ENCODE results near the gene CFAP73.
"Not testable (repeated sequence)": the region's sequence is repeated elsewhere in the genome, so short reads cannot be mapped to it uniquely, and the experiment has no call there.

The CFAP73 gene

GRCh38 chr12:113185180-113186032 is 35.9 kb downstream of the CFAP73 start, which contains the start of the genes DDX54 and RITA1:
DDX54 (minus strand) TSS chr12:113185478; CDS start chr12:113185451, 27 bp downstream.
RITA1 (plus strand) TSS chr12:113185721; CDS start chr12:113186747, 1,026 bp downstream.
- in situ Hi-C loops (cut with HindIII; ENCODE audit: low sequenced_read_pairs), result no loop called here

GRCh38 chr12:113186033-113186365 is 36.5 kb downstream of the CFAP73 start:
- in situ Hi-C loops (cut with HindIII; ENCODE audit: low sequenced_read_pairs), result no loop called here

DNA sequence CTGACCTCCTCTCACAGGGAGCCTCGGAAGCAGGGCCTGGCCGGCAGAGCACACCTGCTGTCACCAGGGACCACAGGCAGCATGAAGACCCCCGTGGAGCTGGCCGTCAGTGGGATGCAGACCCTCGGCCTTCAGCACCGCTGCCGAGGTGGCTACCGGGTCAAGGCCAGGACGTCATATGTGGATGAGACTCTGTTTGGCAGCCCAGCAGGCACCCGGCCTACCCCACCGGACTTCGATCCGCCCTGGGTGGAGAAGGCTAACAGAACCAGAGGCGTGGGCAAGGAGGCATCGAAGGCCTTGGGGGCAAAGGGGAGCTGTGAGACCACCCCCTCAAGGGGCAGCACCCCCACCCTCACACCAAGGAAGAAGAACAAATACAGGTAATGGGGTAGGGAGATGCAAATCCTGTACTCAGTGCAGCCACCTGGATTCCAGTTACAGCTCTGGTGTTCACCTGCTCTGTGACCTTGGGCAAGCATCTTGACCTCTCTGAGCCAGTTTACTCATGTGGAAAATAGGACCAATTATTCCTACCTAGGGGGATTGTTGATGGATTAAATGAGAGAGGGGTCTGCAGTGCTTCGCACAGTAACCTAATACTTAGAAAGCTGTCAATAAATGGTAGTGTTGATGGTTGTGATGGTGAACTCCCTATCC is 37.3 kb downstream of the CFAP73 start:
- in situ Hi-C loops (cut with HindIII; ENCODE audit: low sequenced_read_pairs), result no loop called here

DNA sequence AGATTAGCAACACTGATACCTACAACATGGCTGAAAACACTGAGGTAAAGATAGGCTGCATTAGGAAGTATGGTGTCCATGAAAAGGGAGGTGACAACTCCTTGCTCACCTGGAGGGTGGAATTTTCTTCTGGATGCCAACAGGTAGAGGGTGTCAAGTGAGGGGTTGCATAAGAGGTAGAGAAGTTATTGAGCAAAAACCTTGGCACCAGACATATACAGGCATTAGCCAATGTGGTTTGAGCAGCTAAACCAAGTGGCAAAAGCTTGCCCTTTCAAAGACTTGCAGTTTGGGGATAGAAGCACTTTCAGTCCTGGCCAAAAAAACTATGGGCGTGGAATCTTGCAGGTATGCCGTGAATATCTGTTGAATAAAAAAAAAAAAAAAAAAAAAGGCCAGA is 39.8 kb downstream of the CFAP73 start:
- in situ Hi-C loops (cut with HindIII; ENCODE audit: low sequenced_read_pairs), result no loop called here

DNA sequence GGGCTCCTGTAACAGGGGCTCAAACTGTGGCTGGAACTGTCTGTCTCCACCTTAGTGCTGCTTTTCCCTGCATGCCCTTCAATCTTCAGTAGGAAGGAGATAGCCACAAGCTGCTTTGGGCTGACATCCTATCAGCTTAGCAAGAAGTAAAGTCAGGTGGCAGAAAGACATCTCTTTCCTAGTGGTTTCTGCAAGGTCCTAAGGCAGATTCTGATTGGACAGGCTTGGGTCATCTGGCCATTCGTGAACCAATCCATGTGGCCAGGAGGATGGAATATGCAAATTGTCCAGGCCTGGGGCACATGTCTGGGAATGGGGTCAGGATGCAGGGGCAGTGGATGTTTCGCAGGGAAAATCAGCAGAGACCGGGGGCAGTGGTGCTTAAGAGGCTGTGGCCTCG is 41.2 kb downstream of the CFAP73 start:
- in situ Hi-C loops (cut with HindIII; ENCODE audit: low sequenced_read_pairs), result loop anchor here (5.0 kb wide), 2 partner anchors 47 to 217 kb away; no protein-coding TSS in a partner anchor

DNA sequence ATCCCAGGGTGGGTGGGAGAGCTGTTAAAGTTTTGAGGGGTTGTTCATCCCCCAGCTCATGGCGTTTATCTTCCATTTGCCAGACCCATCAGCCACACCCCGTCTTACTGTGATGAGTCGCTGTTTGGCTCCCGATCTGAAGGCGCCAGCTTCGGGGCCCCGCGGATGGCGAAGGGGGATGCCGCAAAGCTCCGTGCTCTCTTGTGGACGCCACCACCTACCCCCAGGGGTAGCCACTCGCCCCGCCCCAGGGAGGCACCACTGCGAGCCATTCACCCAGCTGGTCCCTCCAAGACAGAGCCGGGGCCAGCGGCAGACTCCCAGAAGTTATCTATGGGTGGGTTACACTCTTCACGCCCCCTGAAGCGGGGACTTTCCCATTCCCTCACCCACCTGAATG is 41.7 kb downstream of the CFAP73 start:
- in situ Hi-C loops (cut with HindIII; ENCODE audit: low sequenced_read_pairs), result loop anchor here (5.0 kb wide), 2 partner anchors 46 to 216 kb away; no protein-coding TSS in a partner anchor

- in situ Hi-C loops (cut with HindIII; ENCODE audit: low sequenced_read_pairs), result loop anchor here (5.0 kb wide), 2 partner anchors 42 to 212 kb away; no protein-coding TSS in a partner anchor
Measured at GRCh38 chr12:113194971-113195391, 45.5 kb downstream of the CFAP73 start.

DNA sequence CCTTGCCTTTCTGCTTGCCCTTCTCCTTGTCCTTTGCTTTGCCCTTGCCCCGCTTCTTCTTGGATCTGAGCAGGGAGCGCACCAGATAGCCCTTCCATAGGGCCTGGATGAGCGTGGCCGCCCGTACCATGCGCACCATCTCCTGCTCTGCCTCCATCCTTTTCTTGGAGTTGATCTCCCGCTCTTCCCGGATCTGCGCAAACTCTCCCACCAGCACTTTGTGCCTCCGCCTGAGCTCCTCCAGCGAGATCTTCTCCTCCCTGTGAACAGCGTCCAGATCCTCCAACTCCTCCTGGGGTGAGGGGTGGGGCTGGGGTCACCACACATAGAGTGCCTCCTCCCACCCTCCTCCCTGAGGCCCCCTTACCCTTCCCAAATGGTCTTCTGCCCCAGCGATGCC is 46.1 kb downstream of the CFAP73 start:
- in situ Hi-C loops (cut with HindIII; ENCODE audit: low sequenced_read_pairs), result no loop called here

DNA sequence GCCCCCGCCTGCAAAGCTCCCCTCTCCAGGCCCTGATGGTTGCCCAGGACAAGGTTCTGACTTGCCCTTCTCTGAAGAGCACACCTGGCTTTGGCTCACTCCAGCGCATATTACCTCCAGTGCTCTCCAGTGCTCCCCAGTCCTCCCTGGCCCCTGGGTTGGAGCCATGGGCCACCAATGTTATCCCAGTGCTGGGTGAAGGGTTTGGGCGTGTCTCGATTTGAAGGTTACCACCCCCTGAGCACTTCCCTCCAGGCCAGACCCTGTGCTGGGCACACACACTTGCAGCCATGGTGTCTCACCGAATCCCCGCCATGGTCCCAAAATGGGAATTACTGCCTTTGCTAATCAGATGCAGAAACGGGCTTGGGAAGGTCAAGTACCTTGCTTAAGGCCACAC is 47.1 kb downstream of the CFAP73 start:
- in situ Hi-C loops (cut with HindIII; ENCODE audit: low sequenced_read_pairs), result no loop called here

DNA sequence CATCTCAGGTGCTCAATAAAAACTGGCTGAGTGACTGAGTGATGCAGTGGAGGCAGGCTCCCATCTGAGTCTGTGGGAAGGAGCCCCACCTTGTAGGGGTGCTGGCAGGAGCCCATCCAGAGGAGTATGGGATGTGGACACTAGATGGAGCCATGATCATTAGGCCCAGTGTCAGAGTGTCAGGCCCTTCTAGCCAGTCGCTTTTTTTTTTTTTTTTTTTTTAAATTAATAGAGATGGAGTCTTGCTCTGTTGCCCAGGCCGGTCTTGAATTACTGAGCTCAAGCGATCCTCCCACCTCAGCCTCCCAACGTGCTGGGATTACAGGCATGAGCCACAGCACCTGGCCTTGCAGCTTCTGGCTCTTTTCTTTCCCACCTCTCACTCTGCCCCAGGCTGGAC is 47.5 kb downstream of the CFAP73 start:
- in situ Hi-C loops (cut with HindIII; ENCODE audit: low sequenced_read_pairs), result no loop called here

GRCh38 chr12:113197518-113198077 is 48.1 kb downstream of the CFAP73 start:
- in situ Hi-C loops (cut with HindIII; ENCODE audit: low sequenced_read_pairs), result no loop called here

GRCh38 chr12:113198296-113198695 is 48.8 kb downstream of the CFAP73 start:
- in situ Hi-C loops (cut with HindIII; ENCODE audit: low sequenced_read_pairs), result no loop called here

GRCh38 chr12:113200021-113200797 is 50.7 kb downstream of the CFAP73 start:
- in situ Hi-C loops (cut with HindIII; ENCODE audit: low sequenced_read_pairs), result no loop called here

DNA sequence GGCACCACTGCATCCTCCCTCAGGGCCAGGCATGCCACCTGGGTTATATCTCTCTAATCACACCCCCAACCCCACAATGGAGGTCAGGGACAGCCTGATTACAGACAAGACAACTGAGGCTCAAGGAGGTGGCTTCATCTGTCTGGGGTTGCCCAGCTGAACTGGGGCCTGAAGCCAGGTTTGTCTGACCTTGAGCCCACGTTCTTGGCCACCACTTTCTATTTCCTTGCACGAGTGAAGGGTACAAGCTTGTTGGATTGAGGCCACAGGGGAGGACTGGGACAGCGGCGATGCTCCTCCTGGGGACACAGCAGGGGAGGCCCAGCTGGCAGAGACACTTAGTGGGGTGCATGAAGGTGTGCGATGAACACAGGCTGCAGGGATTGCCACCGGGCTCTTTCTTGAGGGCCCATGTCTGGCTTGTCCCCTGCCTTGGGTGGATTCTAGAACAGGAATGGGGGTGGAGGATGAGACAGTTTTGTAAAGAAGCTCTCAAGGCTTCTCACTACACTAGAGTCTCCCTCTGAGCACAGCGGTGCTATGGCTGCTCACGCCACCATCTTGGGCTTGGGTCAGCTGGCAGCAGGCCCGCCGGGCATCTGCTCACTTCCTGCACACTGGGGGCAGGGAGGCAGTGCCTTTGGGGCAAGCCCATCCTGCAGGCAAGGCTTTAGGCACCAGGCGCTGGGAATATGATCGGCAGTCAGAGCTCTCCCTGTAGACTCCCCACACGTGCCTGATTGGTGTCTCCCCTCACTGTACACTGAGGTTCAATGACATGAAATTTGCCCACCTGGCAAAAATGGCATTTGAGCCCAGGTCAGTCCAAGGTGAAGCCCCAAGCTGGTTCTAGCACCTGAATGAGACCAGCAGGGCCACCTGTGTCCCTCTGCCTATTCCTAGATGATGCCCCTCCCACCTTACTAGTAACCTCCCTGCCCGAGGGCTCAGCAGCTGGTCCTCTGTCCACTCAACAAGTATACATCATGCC is 52.0 kb downstream of the CFAP73 start:
- in situ Hi-C loops (cut with HindIII; ENCODE audit: low sequenced_read_pairs), result no loop called here

DNA sequence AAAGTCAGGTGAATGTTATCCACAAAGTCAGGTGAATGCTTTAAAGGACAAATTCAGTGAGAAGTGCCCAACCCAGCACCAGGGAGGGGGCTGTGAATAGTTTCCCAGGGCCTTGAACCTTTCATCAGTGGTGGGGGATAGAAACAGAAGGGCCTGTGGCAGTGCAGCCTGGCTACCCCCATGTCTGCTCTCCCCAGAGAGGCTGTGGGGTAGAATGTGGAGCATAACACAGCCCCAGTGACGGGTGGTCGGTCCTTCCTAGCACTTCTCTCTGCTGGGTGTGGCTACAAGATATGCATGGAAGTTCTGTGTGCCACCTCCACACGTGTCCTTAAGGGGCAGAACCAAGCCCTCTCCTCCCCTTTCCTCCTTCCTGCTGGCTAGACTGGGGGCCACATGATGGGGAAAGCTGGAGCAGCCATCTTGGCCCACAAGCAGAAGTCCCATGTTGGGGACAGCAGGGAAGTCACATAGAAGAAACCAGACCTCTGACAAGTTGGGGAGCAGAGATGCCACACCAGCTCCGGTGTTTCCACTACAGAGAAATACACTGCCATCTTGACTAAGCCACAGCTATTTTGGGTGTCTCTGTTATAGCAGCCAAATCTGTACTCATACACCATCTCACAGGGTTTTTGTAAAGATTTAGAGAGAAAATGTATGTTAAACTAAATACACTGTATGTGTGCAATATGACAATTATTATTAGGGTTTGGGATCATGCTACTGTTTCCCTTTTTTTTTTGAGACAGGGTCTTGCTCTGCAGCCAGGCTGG is 53.0 kb downstream of the CFAP73 start:
- in situ Hi-C loops (cut with HindIII; ENCODE audit: low sequenced_read_pairs), result no loop called here

DNA sequence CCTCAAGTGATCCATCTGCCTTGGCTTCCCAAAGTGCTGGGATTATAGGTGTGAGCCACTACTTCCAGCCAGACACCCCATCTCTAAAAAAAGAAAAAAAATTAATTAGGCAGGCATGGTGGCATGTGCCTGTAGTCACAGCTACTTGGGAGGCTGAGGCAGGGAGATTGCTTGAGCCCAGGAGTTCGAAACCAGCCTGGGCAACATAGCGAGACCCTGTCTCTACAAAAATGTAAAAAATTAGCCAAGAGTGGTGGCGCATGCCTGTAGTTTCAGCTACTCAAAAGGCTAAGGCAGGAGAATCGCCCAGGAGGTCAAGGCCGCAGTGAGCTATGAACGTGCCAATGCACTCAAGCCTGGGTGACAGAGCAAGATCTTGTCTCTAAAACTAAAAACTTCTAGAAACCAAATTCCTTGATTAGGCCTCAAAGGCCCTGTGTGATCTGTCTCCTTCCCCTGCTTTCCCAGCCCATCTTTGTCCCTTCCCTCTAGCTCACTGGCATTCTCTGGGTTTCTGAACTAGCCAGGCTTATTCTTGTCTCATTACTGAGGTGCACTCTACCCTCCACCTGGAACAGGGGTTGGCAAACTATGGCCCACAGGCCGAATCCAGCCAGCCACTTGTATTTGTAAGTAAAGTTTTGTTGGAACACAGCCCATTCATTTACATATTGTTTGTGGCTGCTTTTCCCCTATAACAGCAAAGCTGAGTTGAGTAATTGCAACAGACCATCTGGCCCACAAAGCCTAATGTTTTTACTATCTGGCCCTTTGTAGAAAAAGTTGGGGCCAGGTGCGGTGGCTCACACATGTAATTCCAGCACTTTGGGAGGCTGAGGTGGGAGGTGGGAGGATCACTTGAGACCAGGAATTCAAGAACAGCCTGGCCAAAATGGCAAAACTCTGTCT is 54.6 kb downstream of the CFAP73 start:
- in situ Hi-C loops (cut with HindIII; ENCODE audit: low sequenced_read_pairs), result no loop called here

GRCh38 chr12:113204804-113205203 is 55.3 kb downstream of the CFAP73 start:
- in situ Hi-C loops (cut with HindIII; ENCODE audit: low sequenced_read_pairs), result no loop called here

DNA sequence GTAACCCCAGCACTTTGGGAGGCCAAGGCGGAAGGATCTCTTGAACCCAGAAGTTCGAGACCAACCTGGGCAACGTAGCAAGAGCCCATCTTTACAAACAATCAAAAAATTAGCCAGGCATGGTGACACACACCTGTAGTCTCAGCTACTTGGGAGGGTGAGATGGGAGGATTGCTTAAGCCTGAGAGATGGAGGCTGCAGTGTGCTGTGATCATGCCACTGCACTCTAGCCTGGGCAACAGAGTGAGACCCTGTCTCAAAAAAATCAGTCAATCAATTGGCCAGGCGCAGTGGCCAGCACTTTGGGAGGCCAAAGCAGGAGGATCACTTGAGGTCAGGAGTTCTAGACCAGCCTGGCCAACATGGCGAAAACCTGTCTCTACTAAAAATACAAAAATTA is 57.3 kb downstream of the CFAP73 start:
- in situ Hi-C loops (cut with HindIII; ENCODE audit: low sequenced_read_pairs), result not testable (repeated sequence)

All from endothelial cell of hepatic sinusoid (primary cell).